Retinal pigment epithelial cell (primary cell): ENCODE data around the gene EIF4G3.

ENCODE experiments used
- DNase-seq: peaks from one replicate; pipeline ENCODE4 v3.0.0-alpha.2; 2010; ENCODE audit warnings: low read depth
- H3K4me3 ChIP-seq: 2 replicates; pipeline ENCODE4 v1.5.1; 2011; ENCODE audit warnings: mild to moderate bottlenecking, low read length, control low read depth, moderate library complexity
- CTCF ChIP-seq: conservative IDR thresholded peaks from 2 replicates; pipeline ENCODE4 v1.5.1; 2011; ENCODE audit warnings: low read depth, low read length, control low read depth, inconsistent platforms

Gene EIF4G3

GRCh38 chr1:20848162-20848561 lies 328.5 kb downstream of the EIF4G3 start:
- no peak for TF ChIP-seq CTCF
- no peak overlapping the region for H3K4me3 ChIP-seq
- peak; percentile 15 for DNase-seq

GRCh38 chr1:20847611-20848080 lies 329.1 kb downstream of the EIF4G3 start:
- H3K4me3 ChIP-seq: no peak overlapping the region
- no peak for TF ChIP-seq CTCF
- peak; percentile 17 for DNase-seq

GRCh38 chr1:20846461-20847374 lies 330.0 kb downstream of the EIF4G3 start:
- TF ChIP-seq CTCF: no peak
- no peak for DNase-seq
- no peak overlapping the region for H3K4me3 ChIP-seq

GRCh38 chr1:20840731-20841130 lies 336.0 kb downstream of the EIF4G3 start:
- DNase-seq: no peak
- TF ChIP-seq CTCF: no peak
- no peak overlapping the region for H3K4me3 ChIP-seq

GRCh38 chr1:20837554-20838192 lies 339.0 kb downstream of the EIF4G3 start:
- no peak for TF ChIP-seq CTCF
- H3K4me3 ChIP-seq: no peak overlapping the region
- DNase-seq: no peak

GRCh38 chr1:20836230-20836629 lies 340.5 kb downstream of the EIF4G3 start:
- H3K4me3 ChIP-seq: no peak overlapping the region
- no peak for TF ChIP-seq CTCF
- DNase-seq: no peak

GRCh38 chr1:20834780-20835179 lies 341.9 kb downstream of the EIF4G3 start:
- TF ChIP-seq CTCF: no peak

More at GRCh38 chr1:20834780-20835179, 341.9 kb downstream of the EIF4G3 start:
- no peak for DNase-seq
- no peak overlapping the region for H3K4me3 ChIP-seq
